KMS-11 (cell line): ENCODE results near the gene TMEM200B.

Experiments
- H2AFZ ChIP-seq: fragments of 200-600 bp; sonication (generic); 2 replicates; pipeline ENCODE4 v1.6.1; 2016; ENCODE audit warnings: antibody characterized with exemption, mixed run types, low read depth
- H3K27ac ChIP-seq: fragments of 200-600 bp; sonication (generic); 2 replicates; pipeline ENCODE4 v1.6.1; 2016; ENCODE audit warnings: mild to moderate bottlenecking, mixed run types
- H3K27me3 ChIP-seq: fragments of 200-600 bp; sonication (generic); 2 replicates; pipeline ENCODE4 v1.6.1; 2017; ENCODE audit warnings: mild to moderate bottlenecking, low read depth, mixed run types, moderate library complexity; ENCODE audit not compliant: insufficient read depth
- H3K36me3 ChIP-seq: fragments of 200-600 bp; sonication (generic); 2 replicates; pipeline ENCODE4 v1.6.1; 2017; ENCODE audit warnings: mild to moderate bottlenecking, mixed run types; ENCODE audit not compliant: insufficient read depth
- H3K4me1 ChIP-seq: fragments of 200-600 bp; sonication (generic); 2 replicates; pipeline ENCODE4 v1.6.1; 2016; ENCODE audit warnings: mild to moderate bottlenecking, low read depth, mixed run types; ENCODE audit not compliant: poor library complexity, severe bottlenecking
- H3K4me2 ChIP-seq: fragments of 200-600 bp; sonication (generic); 2 replicates; pipeline ENCODE4 v1.7.0; 2016; ENCODE audit warnings: mild to moderate bottlenecking, mixed run types
- H3K4me3 ChIP-seq: fragments of 200-600 bp; sonication (generic); IDR thresholded peaks from 2 replicates; pipeline ENCODE4 v1.6.1; 2017; ENCODE audit warnings: low read depth, low read length, mixed read lengths; ENCODE audit not compliant: insufficient read depth
- H3K79me2 ChIP-seq: fragments of 200-600 bp; sonication (generic); 2 replicates; pipeline ENCODE4 v1.6.1; 2016; ENCODE audit warnings: low read depth, mixed run types; ENCODE audit not compliant: insufficient read depth
- H3K9ac ChIP-seq: fragments of 200-600 bp; sonication (generic); 2 replicates; pipeline ENCODE4 v1.6.1; 2016; ENCODE audit warnings: mild to moderate bottlenecking, mixed run types
- H4K20me1 ChIP-seq: fragments of 200-600 bp; sonication (generic); 2 replicates; pipeline ENCODE4 v1.6.1; 2016; ENCODE audit warnings: mild to moderate bottlenecking, mixed run types; ENCODE audit not compliant: insufficient read depth
- TF ChIP-seq, protein P1 (sequence below): fragments of 200-600 bp; sonication (generic); conservative IDR thresholded peaks from 2 replicates; pipeline ENCODE4 v1.6.1; 2017; ENCODE audit warnings: low read depth, mild to moderate bottlenecking, antibody characterized with exemption, low read length, moderate library complexity, mixed read lengths

The TMEM200B gene

DNA sequence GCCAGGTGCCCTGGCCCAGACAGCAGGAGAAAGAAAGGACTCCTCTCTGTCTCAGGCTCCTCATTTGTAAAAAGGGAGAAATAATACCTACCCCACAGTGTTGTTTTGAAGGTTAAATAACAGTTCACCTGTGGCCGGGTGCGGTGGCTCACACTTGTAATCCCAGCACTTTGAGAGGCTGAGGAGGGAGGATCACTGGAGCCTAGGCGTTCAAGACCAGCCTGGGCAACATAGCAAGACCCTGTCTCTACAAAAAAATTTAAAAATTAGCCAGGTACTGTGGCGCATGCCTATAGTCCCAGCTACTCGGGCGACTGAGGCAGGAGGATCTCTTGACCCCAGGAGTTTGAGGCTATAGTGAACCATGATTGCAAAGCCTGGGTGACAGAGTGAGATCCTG is 2.5 kb upstream of the TMEM200B start:
- H3K27ac ChIP-seq: no peak overlapping the region
- TF ChIP-seq, protein P1, sequence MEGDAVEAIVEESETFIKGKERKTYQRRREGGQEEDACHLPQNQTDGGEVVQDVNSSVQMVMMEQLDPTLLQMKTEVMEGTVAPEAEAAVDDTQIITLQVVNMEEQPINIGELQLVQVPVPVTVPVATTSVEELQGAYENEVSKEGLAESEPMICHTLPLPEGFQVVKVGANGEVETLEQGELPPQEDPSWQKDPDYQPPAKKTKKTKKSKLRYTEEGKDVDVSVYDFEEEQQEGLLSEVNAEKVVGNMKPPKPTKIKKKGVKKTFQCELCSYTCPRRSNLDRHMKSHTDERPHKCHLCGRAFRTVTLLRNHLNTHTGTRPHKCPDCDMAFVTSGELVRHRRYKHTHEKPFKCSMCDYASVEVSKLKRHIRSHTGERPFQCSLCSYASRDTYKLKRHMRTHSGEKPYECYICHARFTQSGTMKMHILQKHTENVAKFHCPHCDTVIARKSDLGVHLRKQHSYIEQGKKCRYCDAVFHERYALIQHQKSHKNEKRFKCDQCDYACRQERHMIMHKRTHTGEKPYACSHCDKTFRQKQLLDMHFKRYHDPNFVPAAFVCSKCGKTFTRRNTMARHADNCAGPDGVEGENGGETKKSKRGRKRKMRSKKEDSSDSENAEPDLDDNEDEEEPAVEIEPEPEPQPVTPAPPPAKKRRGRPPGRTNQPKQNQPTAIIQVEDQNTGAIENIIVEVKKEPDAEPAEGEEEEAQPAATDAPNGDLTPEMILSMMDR: no peak

DNA sequence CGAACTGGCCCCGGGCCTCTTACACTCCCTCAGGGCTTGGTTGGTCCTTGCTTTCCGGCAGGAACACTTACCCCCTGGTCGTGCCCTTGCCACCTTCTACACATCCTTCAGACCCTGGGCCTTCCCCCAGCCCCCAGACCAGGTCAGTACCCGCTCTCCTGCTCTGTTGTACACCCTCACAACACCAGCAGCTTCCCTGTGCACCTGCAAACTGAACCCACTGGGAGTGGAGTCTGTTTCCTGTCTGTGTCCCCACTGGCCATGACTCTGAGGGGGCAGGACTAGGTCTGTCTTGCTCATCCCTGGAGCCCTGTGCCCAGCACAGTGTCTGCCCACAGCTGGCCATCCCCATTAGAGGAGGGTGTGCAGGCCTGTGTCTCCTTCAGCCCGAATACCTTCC is 2.1 kb upstream of the TMEM200B start:
- H2AFZ ChIP-seq: no peak overlapping the region
- H4K20me1 ChIP-seq: no peaks in the 10 kb centered on the region
- no peaks in the 10 kb centered on the region for H3K79me2 ChIP-seq
- no peak overlapping the region for H3K4me2 ChIP-seq
- H3K4me3 ChIP-seq: no peak overlapping the region
- TF ChIP-seq, protein P1: no peak
- H3K9ac ChIP-seq: no peak overlapping the region
- H3K27ac ChIP-seq: no peak overlapping the region
- no peaks in the 10 kb centered on the region for H3K36me3 ChIP-seq
- no peaks in the 10 kb centered on the region for H3K27me3 ChIP-seq
- H3K4me1 ChIP-seq: no peaks in the 10 kb centered on the region

More for the DNA sequence above, 2.5 kb upstream of the TMEM200B start:
- no peaks in the 10 kb centered on the region for H3K4me1 ChIP-seq
- no peaks in the 10 kb centered on the region for H3K79me2 ChIP-seq
- H4K20me1 ChIP-seq: no peaks in the 10 kb centered on the region
- H3K9ac ChIP-seq: no peak overlapping the region
- no peak overlapping the region for H3K4me2 ChIP-seq
- H3K36me3 ChIP-seq: no peaks in the 10 kb centered on the region
- no peak overlapping the region for H3K4me3 ChIP-seq
- no peaks in the 10 kb centered on the region for H3K27me3 ChIP-seq
- no peak overlapping the region for H2AFZ ChIP-seq

DNA sequence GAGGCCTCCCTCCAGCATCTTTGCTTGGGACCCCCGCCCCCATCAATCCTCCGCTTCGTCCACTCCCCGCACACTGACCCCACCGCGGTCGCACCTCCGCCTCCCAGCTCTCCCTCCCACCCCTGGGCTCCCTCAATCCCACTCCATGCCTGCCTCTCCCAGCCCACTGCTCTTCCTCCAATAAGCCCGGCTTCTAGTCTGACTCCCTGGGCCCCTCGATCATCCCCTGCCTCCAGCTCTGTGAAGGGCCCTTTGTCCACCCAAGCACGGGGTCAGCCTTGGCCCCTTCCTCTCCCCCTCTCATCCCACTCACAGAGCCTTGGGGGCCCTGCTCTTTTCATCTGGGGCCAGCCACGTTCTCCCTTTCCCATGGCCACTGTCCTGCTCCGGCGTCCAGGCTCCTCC is 1.5 kb upstream of the TMEM200B start:
- Histone ChIP-seq H3K9ac (no peak overlapping the region), H3K4me2 (no peak overlapping the region), H3K27me3 (no peaks in the 10 kb centered on the region), H3K79me2 (no peaks in the 10 kb centered on the region), H3K27ac (no peak overlapping the region), H2AFZ (peak overlapping the region; percentile 78; the same call in 1 of the 2 replicates), H3K36me3 (no peaks in the 10 kb centered on the region), H3K4me3 (no peak overlapping the region), H4K20me1 (no peaks in the 10 kb centered on the region), H3K4me1 (no peaks in the 10 kb centered on the region)
- TF ChIP-seq, protein P1: no peak

DNA sequence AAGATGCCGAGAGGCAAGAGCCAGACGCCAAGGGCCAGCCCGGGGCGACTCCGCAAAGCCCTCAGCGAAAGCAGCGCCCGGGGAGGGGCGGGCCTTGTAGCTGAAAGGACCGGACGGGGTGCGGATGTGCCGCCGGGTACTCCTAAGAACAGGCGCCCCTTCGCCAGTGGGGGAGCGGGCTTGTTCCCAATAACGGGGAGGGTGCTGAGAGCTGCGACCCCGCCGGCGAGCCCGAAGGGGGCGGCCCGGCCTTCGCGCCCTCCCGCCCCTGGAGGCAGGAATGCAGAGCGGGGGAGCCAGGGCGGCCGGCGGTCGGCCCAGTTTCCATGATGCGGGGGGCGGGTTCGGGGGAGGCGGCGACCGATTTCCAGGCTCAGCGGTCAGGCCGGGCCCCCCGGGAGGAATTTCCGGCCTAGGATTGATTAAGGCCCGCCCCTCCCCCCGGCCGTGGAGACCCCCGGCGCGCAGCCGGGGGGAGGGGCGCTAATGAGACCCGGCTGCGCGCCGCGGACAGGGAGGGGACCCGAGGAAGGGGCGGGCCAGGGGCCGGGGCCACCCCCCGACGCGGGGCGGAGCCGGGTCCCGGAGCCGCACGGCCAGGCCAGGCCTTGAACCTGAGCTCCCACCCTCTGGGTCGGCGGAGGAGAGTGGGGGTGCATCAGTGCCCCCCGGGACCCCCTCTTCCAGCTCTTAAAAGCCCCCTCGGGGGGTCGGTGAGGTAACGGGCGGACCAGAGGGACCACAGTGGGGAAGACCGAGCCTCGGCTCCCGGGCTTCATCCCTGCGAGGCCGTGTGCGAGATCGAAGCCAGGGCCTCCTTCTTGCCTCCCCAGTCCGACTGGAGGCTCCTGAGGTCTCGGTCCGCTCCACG is 898 bp upstream of the TMEM200B start:
- H3K79me2 ChIP-seq: no peaks in the 10 kb centered on the region
- H3K36me3 ChIP-seq: no peaks in the 10 kb centered on the region
- H3K27me3 ChIP-seq: no peaks in the 10 kb centered on the region
- H2AFZ ChIP-seq: peak overlapping the region; percentile 78
- no peaks in the 10 kb centered on the region for H4K20me1 ChIP-seq
- TF ChIP-seq, protein P1: no peak
- no peaks in the 10 kb centered on the region for H3K4me1 ChIP-seq
- no peak overlapping the region for H3K27ac ChIP-seq
- H3K4me3 ChIP-seq: no peak overlapping the region
- peak overlapping the region; percentile 64 for H3K4me2 ChIP-seq
- peak overlapping the region; percentile 47 for H3K9ac ChIP-seq
